B cell (primary cell): ENCODE data around the gene CCNG2.

Experiments used
- CTCF ChIP-seq: fragments of 200-600 bp; IDR thresholded peaks from one replicate; pipeline ENCODE4 v1.8.0; 2022; ENCODE audit warnings: antibody characterized with exemption, mild to moderate bottlenecking
- EZH2 ChIP-seq: IDR thresholded peaks from 2 replicates; pipeline ENCODE4 v1.6.1; 2012; ENCODE audit warnings: borderline replicate concordance, low read depth, mild to moderate bottlenecking, moderate library complexity, low read length; ENCODE audit not compliant: insufficient read depth, poor library complexity, severe bottlenecking

- TF ChIP-seq CTCF, result no peak
- TF ChIP-seq EZH2, result no peak
These were observed 7.2 kb upstream of the CCNG2 start for GRCh38 chr4:77149789-77150188.
